GM23248 (cell line): ENCODE data around the gene WNK2.

Source experiments
- EZH2 ChIP-seq: fragments of 200-600 bp; sonication (generic); IDR thresholded peaks from 2 replicates; pipeline ENCODE4 v1.6.1; 2018; ENCODE audit warnings: antibody characterized with exemption, mild to moderate bottlenecking; ENCODE audit not compliant: insufficient read depth, poor library complexity, severe bottlenecking
- EZH2phosphoT487 ChIP-seq: fragments of 200-600 bp; sonication (generic); IDR thresholded peaks from 2 replicates; pipeline ENCODE4 v1.6.1; 2018; ENCODE audit warnings: antibody characterized with exemption, moderate library complexity, mild to moderate bottlenecking, low read depth; ENCODE audit not compliant: insufficient read depth

DNA sequence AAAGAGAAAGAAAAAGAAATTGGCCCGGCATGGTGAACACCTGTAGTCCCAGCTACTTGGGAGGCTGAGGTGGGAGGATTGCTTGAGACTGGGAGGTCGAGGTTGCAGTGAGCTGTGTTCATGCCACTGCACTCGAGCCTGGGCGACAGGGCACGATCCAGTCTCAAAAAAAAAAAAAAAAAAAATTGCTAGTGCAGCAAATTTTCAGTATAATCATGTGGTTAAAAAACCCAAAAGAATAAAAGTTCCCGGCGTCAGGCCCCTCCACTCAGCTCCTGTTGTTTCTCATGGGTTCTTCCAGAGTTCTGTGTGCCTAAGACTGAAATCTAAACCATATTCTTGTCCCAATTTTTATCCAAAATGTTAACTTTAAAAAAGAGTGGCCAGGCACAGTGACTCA, 49.1 kb downstream of the WNK2 start:
- no peak for TF ChIP-seq EZH2
- no peak for TF ChIP-seq EZH2phosphoT487
